ENCODE measurements around the gene CTAGE8.
"Not testable (repeated sequence)": the region's sequence is repeated elsewhere in the genome, so short reads cannot be mapped to it uniquely, and the experiment has no call there.

CTAGE8 gene

DNA sequence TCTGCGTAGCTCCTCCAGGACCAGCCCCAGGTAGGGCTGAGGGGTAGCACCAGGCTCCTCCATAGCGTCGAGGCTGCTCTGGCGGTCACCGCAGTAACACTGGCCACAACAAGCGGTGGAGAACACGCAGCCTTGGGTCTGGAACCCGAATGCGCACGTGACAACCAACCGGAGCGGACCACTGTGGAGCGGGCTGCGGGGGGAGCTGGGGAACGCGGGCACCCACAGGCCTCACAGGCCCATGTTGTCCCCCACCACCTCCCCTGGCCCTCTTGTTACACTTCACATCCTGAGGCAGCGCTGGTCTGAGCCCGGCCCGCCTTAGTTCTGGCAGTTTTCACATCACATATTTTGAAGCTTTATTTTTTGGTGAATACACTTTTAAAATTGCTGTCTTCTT is at the start of gene CTAGE8:
Gene CTAGE8 (minus strand): TSS at position 101 of the 400 bp plus-strand sequence. CDS start 38 bp downstream, at position 63.
- DNase-seq = not testable (repeated sequence)

GRCh38 chr7:144317537-144317936 is 48.4 kb upstream of the CTAGE8 start:
- DNase-seq = not testable (repeated sequence)

- DNase-seq = not testable (repeated sequence)
Observed at GRCh38 chr7:144311872-144312469, 42.9 kb upstream of the CTAGE8 start, which contains the start of gene OR2A1. OR2A1 (plus strand) TSS chr7:144312419; CDS start chr7:144318125, 5,706 bp downstream.

DNA sequence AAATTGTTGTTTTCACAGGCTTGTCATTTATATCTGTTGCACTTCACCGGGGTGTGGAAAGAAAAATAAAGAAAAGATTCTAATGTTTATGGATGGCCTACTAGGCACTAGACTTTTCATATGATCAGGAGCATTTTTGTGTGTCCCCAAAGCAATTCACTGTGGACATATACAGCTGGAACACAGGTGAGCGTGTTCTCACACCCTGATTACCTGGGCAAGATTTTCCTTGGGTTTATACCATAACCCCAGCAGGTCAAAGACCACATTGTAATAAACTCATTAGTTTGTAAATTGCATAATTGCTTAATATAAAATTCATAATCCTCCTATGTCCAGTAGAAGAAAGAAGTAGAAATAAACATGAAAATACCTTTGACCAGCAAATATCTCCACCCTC is 42.1 kb upstream of the CTAGE8 start:
- DNase-seq = not testable (repeated sequence)

GRCh38 chr7:144309702-144310101 is 40.6 kb upstream of the CTAGE8 start:
- not testable (repeated sequence) for DNase-seq

DNA sequence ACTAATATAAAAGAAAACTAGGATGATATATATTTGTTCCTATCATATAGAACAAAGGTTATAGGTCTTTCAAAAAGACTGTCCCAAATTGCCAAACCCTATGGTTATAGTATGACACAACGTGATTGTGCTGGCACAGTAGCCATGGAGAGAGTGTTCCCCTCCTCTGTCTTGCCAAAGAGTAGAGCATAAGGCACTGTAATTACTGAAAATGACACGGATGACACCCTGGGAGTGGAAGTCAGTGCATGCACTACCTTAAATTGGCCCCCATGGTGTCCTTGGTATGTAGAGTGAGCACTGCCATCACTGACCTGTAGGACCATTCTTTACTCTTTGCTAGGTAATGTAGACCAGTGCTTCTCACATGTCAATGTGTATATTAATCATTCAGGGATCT is 36.1 kb upstream of the CTAGE8 start:
- DNase-seq = not testable (repeated sequence)

DNA sequence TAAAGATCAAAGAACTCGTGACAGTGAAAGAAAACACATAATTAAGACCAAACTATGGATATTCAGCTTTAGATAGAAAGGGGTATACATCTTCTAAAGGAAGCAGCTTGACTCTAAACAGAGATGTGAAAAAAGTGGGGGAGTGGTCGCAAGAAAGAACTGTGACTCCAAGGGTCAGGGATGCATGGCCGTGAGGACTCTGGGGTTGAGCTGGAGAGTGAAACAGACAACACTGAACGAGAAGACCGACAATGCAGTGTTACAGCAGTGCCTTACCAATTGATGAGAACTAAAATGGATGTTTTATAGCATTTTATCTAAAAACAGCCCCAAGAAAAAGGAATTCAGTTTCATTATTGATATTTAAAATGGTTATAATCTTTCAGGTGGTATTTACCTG is 34.5 kb upstream of the CTAGE8 start:
- not testable (repeated sequence) for DNase-seq

- DNase-seq = not testable (repeated sequence)
Observed at GRCh38 chr7:144302578-144303303, 33.7 kb upstream of the CTAGE8 start.

- not testable (repeated sequence) for DNase-seq
Observed at GRCh38 chr7:144293794-144294499, 24.9 kb upstream of the CTAGE8 start.

DNA sequence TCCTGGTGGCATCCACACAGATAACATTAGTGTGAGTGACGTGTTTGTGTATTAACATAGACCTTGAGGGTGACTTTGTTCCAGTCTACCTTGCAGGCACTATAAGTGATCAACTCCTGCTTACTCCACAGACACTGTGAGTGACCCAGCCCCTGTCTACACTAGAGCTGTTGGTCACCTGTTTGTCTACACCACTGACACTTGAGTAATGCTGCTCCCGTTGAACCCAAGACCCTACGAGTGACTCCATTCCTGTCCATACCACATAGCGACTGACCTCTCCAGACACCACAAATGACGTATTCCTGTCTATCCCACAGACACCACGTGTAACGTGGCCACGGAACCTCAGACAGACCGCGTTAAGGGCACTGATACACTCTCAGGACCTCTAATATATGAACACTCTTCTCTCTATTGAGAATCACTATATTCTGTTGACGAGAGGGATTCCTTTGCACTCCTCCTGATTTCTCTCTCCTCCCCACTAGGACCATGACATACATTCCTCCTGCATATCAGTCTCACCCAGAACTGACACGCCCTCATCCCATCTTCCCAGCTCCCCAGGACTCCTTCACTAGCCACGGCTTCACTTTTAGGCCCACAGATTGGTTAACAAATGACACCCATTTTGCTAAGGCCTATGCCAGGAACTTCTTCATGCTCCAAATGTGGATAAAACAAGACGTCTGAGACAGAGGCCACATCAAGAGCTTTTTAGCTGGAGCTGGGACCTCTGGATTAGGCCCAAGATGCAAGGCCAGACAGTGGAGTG is 23.5 kb upstream of the CTAGE8 start:
- not testable (repeated sequence) for DNase-seq

DNA sequence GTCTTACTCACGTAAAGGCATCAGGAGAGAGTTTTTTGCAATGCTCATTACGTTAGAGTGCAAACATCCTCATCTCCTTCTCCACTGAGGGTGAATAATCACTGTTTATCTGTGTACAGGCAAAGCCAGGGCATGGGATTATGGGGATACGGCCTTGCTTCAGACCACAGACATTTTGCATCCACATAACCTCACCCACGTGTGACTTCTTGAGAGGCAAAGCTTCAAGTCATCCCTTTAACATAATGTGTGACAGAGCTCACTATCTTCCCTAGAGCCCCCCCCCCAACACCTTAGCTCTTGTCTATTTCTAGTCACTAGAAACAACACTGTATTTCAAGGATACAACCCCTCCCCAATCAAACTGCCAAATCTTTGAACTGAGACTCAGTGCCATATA is 22.5 kb upstream of the CTAGE8 start:
- not testable (repeated sequence) for DNase-seq

DNA sequence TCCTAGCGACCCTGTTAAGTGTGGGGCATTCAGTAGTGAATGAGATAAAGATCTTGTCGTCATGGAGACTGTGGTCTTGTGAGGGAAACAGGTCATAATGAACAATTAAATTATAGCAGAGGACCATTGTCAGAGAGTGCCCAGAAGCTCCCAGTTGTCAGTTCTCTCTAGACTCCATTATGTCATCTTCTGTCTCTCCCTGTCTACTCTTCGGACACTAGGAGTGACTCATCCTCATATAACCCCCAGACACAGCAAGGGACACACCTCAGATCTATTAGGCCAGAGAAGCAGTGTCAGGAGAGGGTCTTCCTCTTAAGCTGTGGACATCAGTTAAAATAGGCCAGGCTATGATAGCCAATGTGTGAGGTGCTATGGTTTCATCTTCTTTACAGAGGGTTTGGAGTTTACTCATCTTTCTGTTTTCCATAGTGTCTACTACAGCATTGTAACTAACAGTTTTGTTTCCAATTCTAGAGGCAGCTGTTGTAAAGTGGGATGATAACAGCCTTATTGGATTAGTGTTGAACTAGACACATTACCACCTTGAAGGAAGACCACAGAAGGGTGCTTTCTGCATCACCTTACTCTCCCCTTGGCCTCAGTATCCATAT is 18.2 kb upstream of the CTAGE8 start:
- not testable (repeated sequence) for DNase-seq

DNA sequence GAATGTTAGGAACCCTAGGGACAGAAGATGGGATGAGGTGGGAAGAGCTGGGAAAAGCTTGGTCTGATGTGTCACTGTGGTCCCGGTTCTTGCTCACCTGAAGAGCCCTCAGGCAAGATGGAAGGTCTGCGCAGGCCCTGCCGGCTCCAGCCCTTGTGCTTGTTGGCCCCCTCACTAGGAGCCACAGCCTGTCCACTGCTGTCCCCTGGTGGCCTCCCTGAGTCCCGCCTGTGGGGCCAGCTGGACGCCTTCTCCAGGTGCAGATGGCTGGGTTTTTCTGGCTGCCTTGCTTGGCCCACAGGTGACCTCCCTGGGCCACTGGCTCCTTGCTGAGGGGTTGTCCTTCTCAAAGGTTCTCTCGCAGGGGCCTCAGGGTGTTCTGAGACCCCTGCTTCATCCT is 14.6 kb upstream of the CTAGE8 start:
- DNase-seq = not testable (repeated sequence)

- not testable (repeated sequence) for DNase-seq
Observed at GRCh38 chr7:144282490-144282889, 13.4 kb upstream of the CTAGE8 start.

GRCh38 chr7:144281981-144282380 is 12.9 kb upstream of the CTAGE8 start:
- not testable (repeated sequence) for DNase-seq

GRCh38 chr7:144280010-144280409 is 10.9 kb upstream of the CTAGE8 start:
- not testable (repeated sequence) for DNase-seq

- not testable (repeated sequence) for DNase-seq
Observed at GRCh38 chr7:144275281-144275680, 6.2 kb upstream of the CTAGE8 start.

- not testable (repeated sequence) for DNase-seq
Observed at GRCh38 chr7:144264692-144265091, 4.4 kb downstream of the CTAGE8 start, which contains the start of gene OR2A7. OR2A7 (minus strand) TSS chr7:144264792; CDS start chr7:144259628, 5,164 bp downstream.

GRCh38 chr7:144262128-144262527 is 7.0 kb downstream of the CTAGE8 start:
- DNase-seq = not testable (repeated sequence)

DNA sequence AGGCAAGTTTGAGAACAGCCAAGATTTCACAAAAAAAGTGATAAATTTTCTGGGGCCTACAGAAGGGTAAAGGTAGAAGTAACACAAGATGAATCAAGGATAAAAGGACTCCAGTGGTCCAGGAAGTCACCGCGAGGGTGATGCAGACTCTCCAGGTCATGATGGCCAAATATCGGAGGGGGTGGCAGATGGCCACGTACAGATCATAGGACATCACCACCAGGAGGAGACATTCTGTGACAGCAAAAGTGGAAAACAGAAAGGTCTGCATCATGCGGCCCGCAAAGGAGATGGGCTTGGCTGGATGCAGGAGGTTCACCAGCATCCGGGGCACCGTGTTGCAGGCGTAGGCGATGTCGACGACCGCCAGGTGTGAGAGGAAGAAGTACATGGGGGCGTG is 10.0 kb downstream of the CTAGE8 start:
- DNase-seq = not testable (repeated sequence)

- no peak for DNase-seq
Observed at GRCh38 chr7:144256112-144256511, 13.0 kb downstream of the CTAGE8 start.

GRCh38 chr7:144255471-144255897 is 13.6 kb downstream of the CTAGE8 start:
- no peak for DNase-seq

Data from NCI-H1436 (cell line).